ENCODE data around the gene MYO7A. TPM values are rescaled to one million over a fixed set of nuclear protein-coding genes. Genes with fewer than 3 reads are reported as not detected.

Gene MYO7A
- total RNA-seq, 1 donor from 2014 or later = not detected

- TF ChIP-seq CTCF (IDR thresholded peaks at IDR 0.05) = no peak
- no peaks in the 10 kb centered on the region for H3K36me3 Mint-ChIP-seq (ENCODE audit: unreplicated experiment)
- no peaks in the 10 kb centered on the region for H3K9me3 Mint-ChIP-seq (ENCODE audit: unreplicated experiment)
- DNase-seq (ENCODE audit: extremely low spot score, unreplicated experiment) = no peak
- H3K27ac Mint-ChIP-seq (ENCODE audit: unreplicated experiment) = no peak overlapping the region
- no peaks in the 10 kb centered on the region for H3K27me3 Mint-ChIP-seq (ENCODE audit: unreplicated experiment)
- no peak overlapping the region for H3K4me3 Mint-ChIP-seq (ENCODE audit: unreplicated experiment)
- H3K4me1 Mint-ChIP-seq (ENCODE audit: unreplicated experiment) = peaks cover 11% of the 10 kb centered on the region
Measured at GRCh38 chr11:77085652-77086051, 42.4 kb upstream of the MYO7A start.

GRCh38 chr11:77086521-77087472, 41.2 kb upstream of the MYO7A start:
- Mint-ChIP-seq H3K9me3 (ENCODE audit: unreplicated experiment) (no peaks in the 10 kb centered on the region), H3K36me3 (ENCODE audit: unreplicated experiment) (no peaks in the 10 kb centered on the region), H3K4me1 (ENCODE audit: unreplicated experiment) (peaks cover 12% of the 10 kb centered on the region), H3K4me3 (ENCODE audit: unreplicated experiment) (no peak overlapping the region), H3K27ac (ENCODE audit: unreplicated experiment) (no peak overlapping the region), H3K27me3 (ENCODE audit: unreplicated experiment) (no peaks in the 10 kb centered on the region)
- no peak for DNase-seq (ENCODE audit: extremely low spot score, unreplicated experiment)
- TF ChIP-seq CTCF (IDR thresholded peaks at IDR 0.05) = no peak

GRCh38 chr11:77087723-77088225, 40.3 kb upstream of the MYO7A start:
- Mint-ChIP-seq H3K4me1 (ENCODE audit: unreplicated experiment) (peaks cover 3% of the 10 kb centered on the region), H3K9me3 (ENCODE audit: unreplicated experiment) (no peaks in the 10 kb centered on the region), H3K4me3 (ENCODE audit: unreplicated experiment) (no peak overlapping the region), H3K27me3 (ENCODE audit: unreplicated experiment) (no peaks in the 10 kb centered on the region), H3K36me3 (ENCODE audit: unreplicated experiment) (no peaks in the 10 kb centered on the region), H3K27ac (ENCODE audit: unreplicated experiment) (no peak overlapping the region)
- no peak for TF ChIP-seq CTCF (IDR thresholded peaks at IDR 0.05)
- DNase-seq (ENCODE audit: extremely low spot score, unreplicated experiment) = no peak

- no peak overlapping the region for H3K4me3 Mint-ChIP-seq (ENCODE audit: unreplicated experiment)
- no peak for DNase-seq (ENCODE audit: extremely low spot score, unreplicated experiment)
- no peak overlapping the region for H3K27ac Mint-ChIP-seq (ENCODE audit: unreplicated experiment)
- no peaks in the 10 kb centered on the region for H3K9me3 Mint-ChIP-seq (ENCODE audit: unreplicated experiment)
- no peak for TF ChIP-seq CTCF (IDR thresholded peaks at IDR 0.05)
- H3K27me3 Mint-ChIP-seq (ENCODE audit: unreplicated experiment) = no peaks in the 10 kb centered on the region
- H3K4me1 Mint-ChIP-seq (ENCODE audit: unreplicated experiment) = peaks cover 1% of the 10 kb centered on the region
- no peaks in the 10 kb centered on the region for H3K36me3 Mint-ChIP-seq (ENCODE audit: unreplicated experiment)
Measured at GRCh38 chr11:77088236-77089003, 39.6 kb upstream of the MYO7A start.
